ENCODE results near the gene MTX1.
A peak's percentile ranks its signal among the peaks of the same experiment; 100 is the strongest.

Gene MTX1

DNA sequence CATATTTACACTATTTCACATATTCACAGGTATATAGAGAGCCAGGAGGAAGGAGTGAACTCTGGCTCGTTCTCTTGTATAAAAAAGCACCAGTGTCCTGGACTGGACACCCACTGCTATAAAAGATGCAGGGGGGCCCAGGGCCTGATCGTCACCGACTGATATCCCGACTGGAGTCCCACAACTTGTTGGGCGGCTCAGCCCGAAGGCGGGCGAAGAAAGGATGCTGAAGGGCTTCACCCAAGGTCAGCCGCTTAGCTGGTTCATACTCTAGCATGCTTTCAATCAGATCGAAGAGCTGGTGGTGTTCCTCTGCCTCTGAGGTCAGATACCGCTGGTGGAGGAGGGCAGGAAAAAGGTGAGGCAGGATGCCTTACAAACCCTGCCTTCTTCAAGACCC lies 54.6 kb downstream of the MTX1 start:
- peak overlapping the region; percentile 61 for H3K27ac ChIP-seq
- no peaks in the 10 kb centered on the region for H3K9me3 ChIP-seq
- H3K36me3 ChIP-seq, result peaks cover 57% of the 10 kb centered on the region
- H3K27me3 ChIP-seq, result no peaks in the 10 kb centered on the region
- no peak overlapping the region for H3K4me3 ChIP-seq (ENCODE audit: low read depth in 1 of 2, low read length in 1 of 2)
- no peak for TF ChIP-seq CTCF (IDR thresholded peaks at IDR 0.05)
- H3K4me1 ChIP-seq (ENCODE audit: control insufficient read depth in 1 of 2, insufficient read depth in 1 of 2, low read depth in 1 of 2, low read length in 1 of 2), result peaks cover 18 to 20% of the 10 kb centered on the region in 2 experiments

Measured in neutrophil (primary cell).